ES-I3 (cell line): ENCODE measurements around the gene MATN1.

Experiments used
- H3K36me3 ChIP-seq: 2 replicates; pipeline ENCODE4 v1.6.1; 2013; ENCODE audit warnings: mild to moderate bottlenecking, low read length, control low read depth, moderate library complexity; ENCODE audit not compliant: insufficient read depth
- H3K4me1 ChIP-seq: 2 replicates; pipeline ENCODE4 v1.6.1; 2013; ENCODE audit warnings: mild to moderate bottlenecking, control low read depth, low read length; ENCODE audit not compliant: insufficient read depth
- H3K9ac ChIP-seq: 2 replicates; pipeline ENCODE4 v1.6.1; 2013; ENCODE audit warnings: low read depth, mild to moderate bottlenecking, low read length, moderate library complexity
- H3K9me3 ChIP-seq: 2 replicates; pipeline ENCODE4 v1.6.1; 2013; ENCODE audit warnings: mild to moderate bottlenecking, low read length, moderate library complexity; ENCODE audit not compliant: control insufficient read depth, insufficient read depth

The MATN1 gene

GRCh38 chr1:30734106-30734505 is 10.7 kb upstream of the MATN1 start:
- no peaks in the 10 kb centered on the region for H3K36me3 ChIP-seq
- H3K4me1 ChIP-seq = peaks cover 18% of the 10 kb centered on the region
- no peaks in the 10 kb centered on the region for H3K9me3 ChIP-seq
- no peak overlapping the region for H3K9ac ChIP-seq

GRCh38 chr1:30733493-30733892 is 10.1 kb upstream of the MATN1 start:
- Histone ChIP-seq H3K4me1 (peaks cover 23% of the 10 kb centered on the region), H3K9ac (no peak overlapping the region), H3K36me3 (no peaks in the 10 kb centered on the region), H3K9me3 (no peaks in the 10 kb centered on the region)

- H3K9me3 ChIP-seq = no peaks in the 10 kb centered on the region
- H3K9ac ChIP-seq = no peak overlapping the region
- H3K4me1 ChIP-seq = peaks cover 34% of the 10 kb centered on the region
- H3K36me3 ChIP-seq = no peaks in the 10 kb centered on the region
These were observed 9.1 kb upstream of the MATN1 start for GRCh38 chr1:30732277-30732996.

GRCh38 chr1:30731806-30732276 is 8.5 kb upstream of the MATN1 start:
- Histone ChIP-seq H3K9ac (no peak overlapping the region), H3K36me3 (no peaks in the 10 kb centered on the region), H3K9me3 (no peaks in the 10 kb centered on the region), H3K4me1 (peaks cover 40% of the 10 kb centered on the region)

GRCh38 chr1:30731109-30731805 is 7.9 kb upstream of the MATN1 start:
- Histone ChIP-seq H3K36me3 (no peaks in the 10 kb centered on the region), H3K4me1 (peaks cover 46% of the 10 kb centered on the region), H3K9me3 (no peaks in the 10 kb centered on the region), H3K9ac (no peak overlapping the region)

GRCh38 chr1:30730346-30731108 is 7.1 kb upstream of the MATN1 start:
- Histone ChIP-seq H3K4me1 (peaks cover 46% of the 10 kb centered on the region), H3K9ac (no peak overlapping the region), H3K9me3 (no peaks in the 10 kb centered on the region)

GRCh38 chr1:30729901-30730300 is 6.5 kb upstream of the MATN1 start:
- Histone ChIP-seq H3K36me3 (no peaks in the 10 kb centered on the region), H3K4me1 (peaks cover 46% of the 10 kb centered on the region), H3K9ac (no peak overlapping the region), H3K9me3 (no peaks in the 10 kb centered on the region)

More at GRCh38 chr1:30730346-30731108, 7.1 kb upstream of the MATN1 start:
- no peaks in the 10 kb centered on the region for H3K36me3 ChIP-seq

- Histone ChIP-seq H3K4me1 (peaks cover 46% of the 10 kb centered on the region), H3K9me3 (no peaks in the 10 kb centered on the region), H3K36me3 (no peaks in the 10 kb centered on the region), H3K9ac (no peak overlapping the region)
These were observed 5.7 kb upstream of the MATN1 start for GRCh38 chr1:30728832-30729638.

GRCh38 chr1:30728340-30728739 is 5.0 kb upstream of the MATN1 start:
- no peaks in the 10 kb centered on the region for H3K9me3 ChIP-seq
- no peak overlapping the region for H3K9ac ChIP-seq
- H3K36me3 ChIP-seq = no peaks in the 10 kb centered on the region
- peaks cover 39% of the 10 kb centered on the region for H3K4me1 ChIP-seq

GRCh38 chr1:30727824-30728223 is 4.4 kb upstream of the MATN1 start:
- no peak overlapping the region for H3K9ac ChIP-seq
- H3K9me3 ChIP-seq = no peaks in the 10 kb centered on the region
- H3K4me1 ChIP-seq = peaks cover 33% of the 10 kb centered on the region
- no peaks in the 10 kb centered on the region for H3K36me3 ChIP-seq

GRCh38 chr1:30726773-30727684 is 3.6 kb upstream of the MATN1 start:
- Histone ChIP-seq H3K9ac (no peak overlapping the region), H3K4me1 (peaks cover 27% of the 10 kb centered on the region), H3K9me3 (no peaks in the 10 kb centered on the region), H3K36me3 (no peaks in the 10 kb centered on the region)

- no peaks in the 10 kb centered on the region for H3K9me3 ChIP-seq
- no peaks in the 10 kb centered on the region for H3K36me3 ChIP-seq
- H3K4me1 ChIP-seq = peaks cover 27% of the 10 kb centered on the region
- no peak overlapping the region for H3K9ac ChIP-seq
These were observed 2.9 kb upstream of the MATN1 start for GRCh38 chr1:30726236-30726635.

- H3K4me1 ChIP-seq = peaks cover 27% of the 10 kb centered on the region
- no peaks in the 10 kb centered on the region for H3K36me3 ChIP-seq
- H3K9ac ChIP-seq = no peak overlapping the region
- H3K9me3 ChIP-seq = no peaks in the 10 kb centered on the region
These were observed 2.2 kb upstream of the MATN1 start for GRCh38 chr1:30725450-30726095.
